SK-N-MC (cell line): ENCODE measurements around the gene SLC37A1.

Experiments used
- DNase-seq: peaks from one replicate; pipeline ENCODE4 v3.0.0-alpha.2; 2011; ENCODE audit warnings: low read depth, low spot score
- H3K27ac ChIP-seq: fragments of 200-600 bp; sonication (generic); 2 replicates; pipeline ENCODE4 v1.5.1; 2016; ENCODE audit warnings: mixed run types
- H3K36me3 ChIP-seq: fragments of 200-600 bp; sonication (generic); 2 replicates; pipeline ENCODE4 v1.6.1; 2017; ENCODE audit warnings: antibody characterized with exemption, low read length, mixed read lengths; ENCODE audit not compliant: insufficient read depth
- H3K4me3 ChIP-seq: fragments of 200-600 bp; sonication (generic); 2 replicates; pipeline ENCODE4 v1.5.1; 2016
- H3K9ac ChIP-seq: fragments of 200-600 bp; sonication (generic); 2 replicates; pipeline ENCODE4 v1.8.0; 2017; ENCODE audit warnings: mixed run types, mixed read lengths; ENCODE audit not compliant: insufficient read length
- H3K9me3 ChIP-seq: fragments of 200-600 bp; sonication (generic); 2 replicates; pipeline ENCODE4 v1.6.1; 2017; ENCODE audit warnings: low read depth, mild to moderate bottlenecking, antibody characterized with exemption, low read length, moderate library complexity, mixed read lengths
- EZH2 ChIP-seq: fragments of 200-600 bp; sonication (generic); IDR thresholded peaks from one replicate; pipeline ENCODE4 v1.6.1; 2017; ENCODE audit warnings: antibody characterized with exemption
- FOXP2 ChIP-seq: optimal IDR thresholded peaks from 2 replicates; pipeline ENCODE3; 2011; ENCODE audit warnings: mild to moderate bottlenecking, moderate library complexity; ENCODE audit not compliant: insufficient read depth; ENCODE audit errors: extremely low read length, control extremely low read depth
- POLR2AphosphoS5 ChIP-seq: IDR thresholded peaks from 2 replicates; pipeline ENCODE4 v1.6.1; 2012; ENCODE audit warnings: mild to moderate bottlenecking, low read depth, low read length, borderline replicate concordance

The SLC37A1 gene

DNA sequence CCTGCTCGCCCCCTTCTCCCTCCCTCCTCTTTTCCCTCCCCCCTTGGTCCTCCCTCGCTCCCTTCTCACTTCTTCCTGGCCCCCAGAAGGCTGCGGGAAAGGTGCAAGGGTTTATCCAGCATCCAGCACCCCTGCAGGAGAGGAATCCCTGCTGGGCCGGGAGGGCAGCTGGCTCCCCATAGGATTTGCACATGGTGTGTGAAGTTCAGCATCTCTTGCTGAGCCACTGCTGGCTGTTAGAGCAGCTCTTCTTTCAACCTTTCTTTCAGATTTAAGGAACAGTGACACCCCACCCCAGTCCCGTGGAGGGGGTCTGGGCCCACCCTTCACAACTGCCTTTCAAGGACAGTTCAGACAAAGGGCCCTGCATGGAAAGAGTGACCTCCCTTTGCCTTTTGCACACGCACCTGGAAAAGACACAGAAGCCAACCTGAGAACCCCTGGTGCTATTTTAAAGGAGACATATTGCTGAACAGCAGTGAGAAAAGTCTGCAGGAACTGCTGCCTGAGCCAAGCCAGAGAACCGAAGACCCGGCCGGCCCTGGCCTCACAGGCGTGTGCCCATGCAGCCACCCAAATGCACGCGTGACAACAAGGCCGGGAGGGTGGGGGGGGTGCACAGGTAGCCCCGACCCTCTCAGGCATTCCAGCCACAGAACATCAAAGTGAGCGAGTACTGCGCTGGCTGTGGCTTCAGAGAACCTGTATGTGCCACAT lies 66.6 kb downstream of the SLC37A1 start:
- DNase-seq, result no peak
- Histone ChIP-seq H3K9me3 (peaks cover 2% of the 10 kb centered on the region; the same call in 1 of the 2 replicates), H3K27ac (no peak overlapping the region), H3K4me3 (no peak overlapping the region), H3K36me3 (no peaks in the 10 kb centered on the region), H3K9ac (no peak overlapping the region)
- TF ChIP-seq FOXP2 (no peak), POLR2AphosphoS5 (no peak), EZH2 (no peak)

DNA sequence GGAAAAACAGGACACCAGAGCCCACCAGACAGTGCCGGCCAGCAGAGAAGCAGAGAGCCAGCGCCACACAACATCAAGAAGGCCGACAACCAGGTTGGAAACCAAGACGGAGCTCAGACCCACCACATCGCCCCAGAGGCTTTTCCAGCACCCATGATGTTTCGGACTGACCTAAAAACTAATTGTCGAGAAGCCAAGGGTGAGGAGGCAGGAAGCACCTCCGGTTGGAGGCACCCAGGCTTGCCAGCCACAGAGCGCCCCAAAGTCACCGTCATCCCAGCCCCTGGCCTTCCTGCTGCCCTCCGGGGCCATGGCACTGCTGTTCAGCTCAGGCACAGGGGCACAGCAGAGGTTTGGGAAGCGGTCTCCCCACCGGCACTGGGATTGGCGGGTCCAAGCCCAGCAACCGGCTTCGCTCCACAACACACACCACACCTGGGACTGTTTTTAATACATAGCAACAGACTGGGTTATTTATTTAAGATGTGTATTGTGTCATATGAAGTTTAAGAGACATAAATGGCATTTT lies 67.2 kb downstream of the SLC37A1 start:
- Histone ChIP-seq H3K4me3 (no peak overlapping the region), H3K9me3 (peaks cover 2% of the 10 kb centered on the region; the same call in 1 of the 2 replicates), H3K9ac (no peak overlapping the region), H3K27ac (no peak overlapping the region), H3K36me3 (no peaks in the 10 kb centered on the region)
- TF ChIP-seq FOXP2, result no peak
- no peak for TF ChIP-seq EZH2
- no peak for TF ChIP-seq POLR2AphosphoS5
- no peak for DNase-seq

DNA sequence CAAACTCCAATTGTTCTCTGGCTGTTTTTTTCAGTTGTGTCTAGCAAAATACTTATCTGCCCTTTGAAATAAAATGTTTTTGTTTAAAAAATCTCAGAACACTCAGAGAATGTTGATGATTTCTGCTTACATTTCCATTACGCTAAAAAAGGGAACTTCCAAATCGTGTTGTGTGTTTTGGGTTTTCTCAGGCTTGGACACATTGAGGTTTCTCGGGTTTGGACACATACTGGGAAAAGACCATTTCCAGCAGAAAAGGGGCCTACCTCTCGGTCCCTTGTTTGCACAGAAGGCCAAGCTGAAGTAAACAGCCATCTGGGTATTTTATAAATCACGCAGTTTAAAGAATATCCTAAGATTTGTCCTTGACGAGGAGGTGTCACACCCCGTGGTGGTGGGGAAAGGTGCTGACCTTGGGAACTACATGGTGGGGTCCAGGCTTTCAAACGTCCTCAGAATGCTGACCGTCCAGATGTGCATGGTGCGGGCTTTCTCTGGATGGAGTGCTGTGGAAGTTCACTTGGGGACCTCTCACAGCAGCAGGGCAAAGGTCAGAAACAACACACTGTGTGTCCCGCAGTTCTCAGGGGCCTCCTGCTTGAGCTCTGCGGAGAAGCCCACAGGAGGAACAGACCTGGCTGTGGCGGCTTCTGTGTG lies 67.8 kb downstream of the SLC37A1 start:
- no peak for DNase-seq
- H3K9me3 ChIP-seq, result peaks cover 2% of the 10 kb centered on the region; the same call in 1 of the 2 replicates
- no peak overlapping the region for H3K9ac ChIP-seq
- H3K27ac ChIP-seq, result no peak overlapping the region
- no peaks in the 10 kb centered on the region for H3K36me3 ChIP-seq
- no peak overlapping the region for H3K4me3 ChIP-seq
- TF ChIP-seq EZH2 (no peak), POLR2AphosphoS5 (no peak), FOXP2 (no peak)

DNA sequence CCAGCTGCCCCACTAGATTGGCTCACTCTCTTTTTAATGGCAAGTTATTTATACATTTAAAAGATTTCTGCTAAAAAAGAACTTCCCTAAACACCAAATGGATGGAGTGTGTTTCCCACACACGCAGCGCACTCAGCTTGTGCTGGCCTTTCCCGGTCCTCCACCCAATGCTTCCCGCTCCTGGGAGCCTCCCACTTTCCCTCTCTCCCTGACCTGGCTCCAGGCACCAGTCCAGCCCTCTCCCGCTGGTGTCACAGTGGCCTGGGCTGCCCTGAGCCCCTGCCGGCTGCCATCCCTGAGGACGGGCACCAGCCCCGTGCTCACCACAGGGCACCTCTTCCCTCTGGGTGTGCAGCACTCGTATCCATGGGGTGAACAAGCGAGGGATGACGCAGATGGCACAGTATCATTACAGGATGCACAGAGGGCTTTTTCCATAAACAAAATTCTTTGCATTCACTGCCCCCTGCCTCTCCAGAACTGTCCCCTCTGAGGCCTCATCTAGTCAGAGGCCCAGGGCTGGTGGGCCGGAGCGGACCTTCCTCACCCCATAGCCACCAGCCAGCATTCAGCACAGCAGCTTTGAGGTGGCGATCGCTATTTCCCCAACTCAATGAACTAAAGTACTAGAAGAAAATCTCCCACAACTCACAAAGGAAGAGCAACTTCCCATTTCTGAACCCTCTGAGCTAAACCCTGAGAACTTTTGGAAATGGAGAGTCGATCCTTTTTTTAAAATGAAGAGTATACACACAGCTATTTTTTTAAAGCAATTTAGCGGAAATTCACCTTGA lies 68.5 kb downstream of the SLC37A1 start:
- no peaks in the 10 kb centered on the region for H3K36me3 ChIP-seq
- H3K9me3 ChIP-seq, result no peaks in the 10 kb centered on the region
- no peak for DNase-seq
- no peak overlapping the region for H3K27ac ChIP-seq
- TF ChIP-seq EZH2 (no peak), POLR2AphosphoS5 (no peak), FOXP2 (no peak)
- no peak overlapping the region for H3K4me3 ChIP-seq
- H3K9ac ChIP-seq, result no peak overlapping the region

DNA sequence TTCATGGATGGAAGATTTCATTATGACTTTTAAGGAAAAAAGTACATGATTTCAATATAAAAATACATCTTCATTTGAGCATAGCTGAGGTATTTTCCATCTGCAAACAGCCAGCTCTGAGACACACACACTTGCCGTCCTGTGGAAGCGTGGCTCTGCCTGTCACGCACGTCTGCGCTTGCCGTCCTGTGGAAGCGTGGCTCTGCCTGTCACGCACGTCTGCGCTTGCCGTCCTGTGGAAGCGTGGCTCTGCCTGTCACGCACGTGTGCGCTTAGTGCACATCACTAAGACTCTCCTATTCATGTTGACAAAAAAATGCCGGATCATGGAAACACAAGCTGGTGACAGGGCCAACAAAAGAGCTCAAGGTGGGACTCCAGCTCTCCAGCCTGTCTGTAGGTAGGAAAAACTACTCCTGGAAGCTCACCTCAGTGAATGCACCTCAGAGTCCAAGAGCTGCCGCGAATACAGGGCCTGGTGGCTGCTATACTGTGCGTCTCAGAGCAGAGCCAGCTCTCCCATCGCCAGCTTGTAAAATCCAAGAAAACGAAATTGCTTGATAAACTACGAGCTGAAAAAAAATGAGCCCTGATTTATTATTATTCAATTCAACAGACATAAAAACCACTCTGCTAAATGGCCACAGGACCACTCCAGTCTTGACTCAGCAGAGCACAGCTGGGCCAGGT lies 69.3 kb downstream of the SLC37A1 start:
- Histone ChIP-seq H3K9ac (no peak overlapping the region), H3K4me3 (no peak overlapping the region), H3K9me3 (no peaks in the 10 kb centered on the region), H3K36me3 (no peaks in the 10 kb centered on the region), H3K27ac (no peak overlapping the region)
- no peak for TF ChIP-seq FOXP2
- TF ChIP-seq POLR2AphosphoS5, result no peak
- no peak for TF ChIP-seq EZH2
- DNase-seq, result no peak

DNA sequence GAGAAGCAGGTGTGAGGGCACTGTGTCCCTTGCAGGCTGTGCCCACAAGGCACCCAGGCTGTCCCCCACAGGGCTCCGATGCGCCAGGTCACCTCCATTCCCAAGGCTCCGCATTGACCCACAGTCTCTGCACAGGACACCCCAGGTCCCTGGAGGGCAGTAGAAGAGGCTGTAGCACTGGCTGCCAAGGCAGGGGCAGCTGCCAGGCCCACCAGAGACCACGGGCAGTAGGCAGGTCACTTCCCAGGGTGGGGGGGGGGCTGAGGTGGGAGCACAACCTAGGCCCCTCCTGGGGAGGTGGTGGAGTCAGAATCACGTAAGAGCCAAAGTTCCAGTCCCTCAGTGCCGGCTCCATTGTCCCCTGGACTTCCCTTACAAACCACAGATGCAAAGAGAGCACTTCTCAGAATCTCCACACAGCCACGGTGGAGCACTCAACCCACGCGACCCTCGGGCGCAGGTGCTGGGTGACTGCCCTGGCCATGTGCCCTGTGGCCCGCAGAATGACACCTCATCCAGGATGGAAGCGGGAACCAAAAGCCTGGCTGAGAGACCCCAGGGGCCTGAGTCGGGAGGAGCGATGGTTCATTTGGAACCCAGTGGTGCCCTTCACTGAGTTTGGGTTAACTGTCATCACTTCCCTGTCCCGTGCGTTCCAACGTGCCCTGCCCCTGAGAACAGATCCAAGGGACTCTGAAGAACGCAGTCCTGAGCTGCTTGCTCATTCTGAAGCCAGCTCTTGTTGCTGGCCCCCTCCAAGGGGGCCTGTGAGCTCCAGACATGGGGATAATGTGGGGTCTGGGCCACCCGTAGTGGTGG lies 70.0 kb downstream of the SLC37A1 start:
- Histone ChIP-seq H3K9ac (no peak overlapping the region), H3K36me3 (no peaks in the 10 kb centered on the region), H3K27ac (no peak overlapping the region), H3K9me3 (no peaks in the 10 kb centered on the region), H3K4me3 (no peak overlapping the region)
- no peak for TF ChIP-seq FOXP2
- no peak for TF ChIP-seq POLR2AphosphoS5
- TF ChIP-seq EZH2, result no peak
- DNase-seq, result no peak

DNA sequence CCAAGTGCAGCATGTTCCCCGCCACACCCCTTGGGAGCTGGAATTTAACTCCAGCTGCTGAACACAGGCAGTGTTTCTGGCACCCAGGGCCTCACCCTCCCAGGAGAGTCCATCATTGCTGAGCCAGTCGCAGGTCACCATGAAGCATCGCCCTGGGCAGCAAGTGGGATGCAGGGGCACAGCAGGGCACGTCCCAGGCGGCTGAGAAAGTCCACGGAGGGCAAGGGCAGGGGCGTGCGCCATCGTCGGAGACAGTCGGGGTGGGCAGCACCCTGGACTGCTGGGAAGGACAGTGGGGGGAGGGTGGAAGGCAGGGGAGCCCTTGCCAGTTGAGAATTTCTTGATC lies 70.6 kb downstream of the SLC37A1 start:
- no peak overlapping the region for H3K9ac ChIP-seq
- no peak overlapping the region for H3K27ac ChIP-seq
- H3K4me3 ChIP-seq, result no peak overlapping the region
- H3K36me3 ChIP-seq, result no peaks in the 10 kb centered on the region
- DNase-seq, result no peak
- TF ChIP-seq POLR2AphosphoS5, result no peak
- TF ChIP-seq FOXP2, result no peak
- TF ChIP-seq EZH2, result no peak
- H3K9me3 ChIP-seq, result no peaks in the 10 kb centered on the region

DNA sequence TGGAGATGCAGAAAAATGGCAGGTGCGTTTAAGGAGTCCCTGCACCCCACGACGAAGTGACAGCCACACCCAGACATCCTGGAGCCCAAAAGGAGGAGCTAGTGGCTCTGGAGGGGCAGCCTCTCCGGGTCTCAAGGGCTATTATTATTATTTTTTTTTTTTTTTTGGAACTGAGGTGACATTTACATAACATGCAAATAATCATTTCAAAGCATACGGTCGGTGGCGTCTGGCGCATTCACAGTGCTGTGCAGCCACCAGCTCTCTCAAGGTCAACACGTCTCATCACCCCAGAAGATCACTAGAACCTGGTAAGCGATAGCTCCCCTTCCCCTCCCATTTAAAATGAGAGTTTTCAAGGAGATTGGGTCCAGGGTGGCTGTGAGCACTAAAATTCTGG lies 72.2 kb downstream of the SLC37A1 start:
- no peak for DNase-seq
- no peak overlapping the region for H3K27ac ChIP-seq
- TF ChIP-seq POLR2AphosphoS5 (no peak), EZH2 (no peak), FOXP2 (no peak)
- no peak overlapping the region for H3K4me3 ChIP-seq
- no peaks in the 10 kb centered on the region for H3K36me3 ChIP-seq
- no peaks in the 10 kb centered on the region for H3K9me3 ChIP-seq
- no peak overlapping the region for H3K9ac ChIP-seq
